HG03045 (cell line): ENCODE data around the gene AHCY.

Source experiments
- ATAC-seq: cut with Tn5 transposase; IDR thresholded peaks from one replicate; pipeline ENCODE4 v1.9.1; 2021; ENCODE audit warnings: mild to moderate bottlenecking, moderate library complexity; ENCODE audit not compliant: unreplicated experiment

Gene AHCY

DNA sequence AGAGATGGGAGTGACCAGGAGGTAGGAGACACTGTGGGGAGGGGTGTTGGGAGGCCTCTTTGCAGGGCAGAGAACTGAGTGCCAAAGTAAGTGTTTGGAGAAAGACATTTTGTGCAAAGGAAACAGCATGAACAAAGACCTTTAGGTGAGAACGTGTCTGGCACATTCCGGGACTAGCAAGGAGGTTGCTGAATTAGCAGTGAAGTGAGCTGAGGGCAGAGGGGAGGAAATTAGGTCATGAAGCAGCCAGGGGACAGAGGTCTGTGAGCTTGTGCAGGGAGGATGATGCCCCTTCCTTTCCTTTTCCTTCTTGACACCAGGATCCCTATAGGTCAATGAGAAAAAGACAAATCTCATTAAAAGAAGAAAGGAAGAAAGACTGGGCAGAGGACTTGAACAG, 21.4 kb upstream of the AHCY start:
- no peak for ATAC-seq

DNA sequence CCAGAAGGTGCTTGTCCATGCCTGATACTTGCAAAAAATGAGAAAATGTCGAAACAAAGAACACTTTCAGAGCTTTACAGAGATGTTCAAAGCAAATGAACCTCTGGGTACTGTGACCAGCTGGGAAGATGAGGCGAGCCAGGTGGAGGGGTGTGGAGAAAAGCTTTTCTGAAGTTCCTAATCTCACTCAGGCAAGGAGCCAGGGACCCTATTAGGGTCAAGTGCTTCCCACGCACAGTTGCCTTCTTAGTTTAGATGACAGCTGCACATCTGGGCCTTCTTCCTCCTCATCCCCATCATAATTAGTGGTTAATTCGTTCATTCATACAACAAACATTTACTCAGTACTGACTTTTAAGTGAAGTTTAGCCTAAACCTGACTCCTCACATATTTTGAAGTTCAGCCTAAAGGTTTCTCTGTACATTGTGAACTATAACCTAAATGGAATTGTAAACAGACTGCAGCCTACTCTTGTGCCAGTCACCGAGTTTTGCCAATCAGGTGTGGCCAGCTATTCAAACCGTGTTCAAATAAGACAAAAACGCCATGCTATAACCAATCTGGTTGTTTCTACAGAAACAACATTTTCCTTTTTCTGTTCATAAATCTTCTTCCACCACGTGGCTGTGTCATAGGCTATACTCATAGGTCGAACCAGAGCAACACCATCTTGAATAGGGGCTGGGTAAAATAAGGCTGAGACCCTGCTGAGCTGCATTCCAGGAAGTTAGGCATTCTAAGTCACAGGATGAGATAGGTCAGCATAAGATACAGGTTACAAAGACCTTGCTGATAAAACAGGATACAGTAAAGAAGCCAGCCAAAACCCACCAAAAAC, 19.3 kb upstream of the AHCY start:
- no peak for ATAC-seq

DNA sequence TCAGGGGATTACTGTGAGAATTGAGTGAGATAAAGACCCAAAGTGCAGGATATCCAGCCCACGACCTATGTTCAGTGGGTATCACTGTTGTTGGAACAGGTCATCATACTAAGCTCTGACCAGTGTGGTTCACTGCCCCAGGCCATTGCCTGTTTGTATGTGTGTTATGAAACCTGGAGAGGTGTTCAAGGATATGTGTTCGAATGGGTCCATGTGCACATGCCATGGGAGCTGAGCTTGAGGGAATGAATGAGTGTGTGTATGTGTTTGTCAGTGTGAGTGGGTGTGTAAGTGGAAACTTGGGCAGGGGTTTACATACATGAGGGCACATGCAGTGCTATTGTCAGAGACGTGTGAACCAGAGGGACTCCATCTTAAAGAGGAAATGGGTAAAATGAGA, 17.7 kb upstream of the AHCY start:
- no peak for ATAC-seq

DNA sequence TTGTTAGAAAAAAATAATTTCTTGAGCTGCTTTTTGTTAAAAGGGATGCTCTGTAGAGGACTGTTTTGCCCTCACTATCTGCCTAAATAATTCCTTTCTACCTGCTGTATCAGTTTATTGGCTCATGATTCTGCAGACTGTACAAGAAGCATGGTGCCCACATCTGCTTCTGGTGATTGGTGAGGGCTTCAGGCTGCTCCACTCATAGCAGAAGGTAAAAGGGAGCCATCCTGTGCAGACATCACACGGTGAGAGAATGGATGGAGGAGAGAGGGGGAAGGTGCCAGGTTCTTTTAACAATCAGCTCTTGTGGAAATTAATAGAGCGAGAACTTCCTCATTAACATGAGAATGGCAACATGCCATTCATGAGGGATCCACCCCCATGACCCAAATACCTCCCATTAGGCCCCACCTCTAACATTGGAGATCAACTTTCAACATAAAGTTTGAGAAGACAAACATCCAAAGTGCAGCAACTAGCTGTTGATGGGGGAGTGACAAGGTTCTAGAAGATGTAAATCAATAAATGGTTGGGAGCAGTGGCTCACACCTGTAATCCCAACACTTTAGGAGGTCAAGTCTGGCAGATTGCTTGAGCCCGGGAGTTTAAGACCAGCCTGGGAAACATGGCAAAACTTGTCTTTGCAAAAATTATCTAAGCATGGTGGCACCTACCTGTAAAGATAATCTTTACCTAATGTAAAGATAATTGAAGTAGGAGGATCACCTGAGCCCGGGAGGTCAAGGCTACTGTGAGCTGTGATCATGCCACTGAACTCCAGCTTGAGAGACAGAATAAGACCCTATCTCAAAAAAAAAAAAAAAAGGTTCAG, 15.7 kb upstream of the AHCY start:
- ATAC-seq = no peak

DNA sequence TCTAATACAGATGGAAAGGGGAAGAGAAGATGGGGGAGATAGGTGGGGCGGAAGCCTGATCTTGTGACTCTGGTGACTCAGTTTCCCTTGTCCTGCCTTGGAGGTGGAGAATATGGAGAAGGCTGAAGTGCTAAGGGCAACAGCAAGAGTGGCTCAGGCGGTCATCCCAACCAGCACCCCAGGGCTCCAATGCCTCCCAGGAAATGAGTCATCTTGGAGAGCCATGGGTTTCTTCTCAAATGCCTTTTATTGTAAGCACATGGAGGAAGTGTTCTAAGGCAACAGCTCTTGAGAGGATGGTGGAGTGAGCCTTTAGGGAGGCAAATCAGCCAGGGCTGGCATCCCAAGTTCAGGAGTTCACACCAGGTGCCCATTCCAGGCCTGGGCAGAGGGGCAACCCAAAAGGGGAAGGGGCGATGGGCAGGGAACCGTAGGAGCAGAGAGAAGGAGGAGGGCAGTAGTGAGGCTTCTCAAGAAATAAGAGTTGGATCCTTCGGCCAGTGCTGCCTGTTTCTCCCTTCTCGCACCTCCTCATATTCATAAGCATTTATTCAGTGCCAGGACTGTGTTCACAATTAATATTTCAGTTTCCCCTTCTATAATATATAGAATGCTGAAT, 13.2 kb upstream of the AHCY start:
- no peak for ATAC-seq

DNA sequence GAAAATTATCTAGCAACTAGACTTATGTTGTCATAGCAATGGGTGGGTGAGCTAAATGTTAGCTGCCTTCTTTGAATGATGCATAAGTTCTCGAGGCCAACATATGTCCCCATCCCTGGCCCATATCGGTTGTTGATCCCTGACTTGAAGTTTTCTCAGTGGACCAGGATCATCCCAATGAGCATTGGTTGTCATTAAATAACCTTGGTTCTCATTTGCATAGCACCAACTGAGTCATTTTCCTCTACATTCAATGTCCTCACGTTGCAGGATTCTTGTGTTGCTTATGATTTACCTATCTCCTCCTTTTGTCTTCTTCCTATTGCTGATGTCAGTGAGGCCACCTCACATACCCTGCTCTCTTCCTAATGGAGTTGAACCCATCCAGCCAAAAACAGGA, 12.1 kb upstream of the AHCY start:
- ATAC-seq = no peak

DNA sequence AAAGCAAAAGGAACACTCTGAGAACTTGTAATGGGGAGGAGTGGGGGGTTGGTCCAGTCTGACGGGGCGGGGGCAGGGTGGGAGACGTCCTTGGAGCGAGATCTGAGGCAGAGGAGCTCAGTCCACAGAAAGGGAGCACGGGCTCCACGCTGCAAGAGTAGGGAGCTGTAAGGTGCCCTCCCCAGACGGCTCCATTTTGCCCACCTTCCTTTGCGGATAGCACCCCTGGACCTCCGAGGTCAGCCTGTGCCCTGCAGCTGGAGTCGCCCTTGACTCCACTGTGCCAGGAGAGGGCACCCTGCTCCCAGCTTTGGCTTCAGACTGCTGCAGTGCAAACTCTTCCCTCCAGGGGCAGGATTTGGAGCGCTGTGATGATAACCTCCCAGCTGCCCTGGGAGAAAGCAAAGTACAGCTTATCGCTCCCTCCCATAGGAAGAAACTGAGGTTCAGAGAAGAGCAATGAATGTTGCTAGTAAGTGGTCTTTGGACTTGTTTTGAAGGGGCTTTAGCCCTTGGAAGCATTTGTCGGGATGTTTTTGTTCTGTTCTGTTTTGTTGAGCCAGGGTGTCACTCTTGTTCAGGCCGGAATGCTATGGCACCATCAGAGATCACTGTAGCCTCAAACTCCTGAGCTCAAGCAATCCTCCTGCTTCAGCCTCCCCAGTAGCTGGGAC, 9.5 kb upstream of the AHCY start:
- ATAC-seq = peak; percentile 84

DNA sequence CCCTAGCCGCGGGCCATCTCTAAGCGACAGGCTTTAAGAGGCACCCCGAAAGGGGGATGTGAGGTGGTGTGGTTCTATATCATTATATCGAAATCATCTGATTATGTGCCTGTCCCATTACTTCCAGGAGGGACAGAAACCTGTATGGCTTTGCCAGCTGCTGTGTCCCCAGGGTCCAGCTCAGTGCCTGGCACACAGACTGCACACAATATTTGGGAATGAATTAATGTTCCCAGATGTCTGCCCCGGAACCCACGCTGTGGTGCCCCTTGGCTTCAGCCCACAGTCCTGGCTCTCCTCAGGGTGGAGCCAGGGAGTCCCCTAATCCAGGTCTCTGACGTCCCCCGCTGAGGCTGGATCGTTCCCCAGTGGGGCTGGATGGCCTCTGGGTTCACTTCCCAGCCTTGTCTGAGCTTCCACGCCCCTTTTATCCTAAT, 8.9 kb upstream of the AHCY start:
- ATAC-seq = no peak

DNA sequence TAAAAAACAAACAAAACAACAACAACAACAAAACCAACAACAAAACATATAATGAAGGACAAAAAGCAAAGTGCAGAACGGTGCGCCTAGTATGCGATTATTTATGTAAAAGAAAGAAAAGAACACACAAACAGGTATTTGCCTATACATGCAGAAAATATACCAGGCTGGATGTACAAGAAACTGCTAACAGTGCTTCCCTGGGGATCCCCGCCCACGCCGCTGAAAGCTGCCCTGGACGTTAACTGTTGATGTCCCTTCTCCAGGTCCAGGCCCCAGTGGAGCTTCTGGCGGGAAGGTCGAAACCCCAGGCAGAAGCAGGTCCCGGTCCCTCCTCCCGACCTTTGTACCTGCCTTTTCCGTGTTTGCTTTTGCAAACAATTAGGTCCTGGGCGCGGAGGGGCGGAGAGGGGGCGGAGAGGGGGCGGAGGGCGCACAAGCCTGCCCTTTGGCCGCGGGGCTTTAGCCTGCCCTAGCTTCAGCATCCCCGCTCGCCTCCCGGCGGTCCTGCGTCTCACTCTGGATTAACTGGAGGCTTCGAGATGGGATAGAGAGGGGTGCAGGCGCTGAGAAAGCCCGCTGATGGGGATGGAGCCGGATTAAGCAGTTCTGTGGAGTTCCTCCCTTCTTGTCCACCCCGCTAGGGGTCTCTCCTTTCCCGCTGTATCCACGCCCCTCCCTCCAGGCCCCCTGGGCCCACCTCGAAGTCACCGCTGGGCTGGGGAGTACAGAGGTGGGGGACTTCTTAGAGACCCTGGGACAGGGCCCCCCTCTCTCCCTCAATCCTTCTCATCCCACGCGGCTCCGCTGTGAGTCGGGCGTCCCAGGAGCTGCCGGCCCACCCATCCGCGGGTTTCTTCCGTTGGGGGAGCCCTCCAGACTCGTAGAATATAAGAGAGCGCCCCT, 8.2 kb upstream of the AHCY start:
- ATAC-seq = no peak

DNA sequence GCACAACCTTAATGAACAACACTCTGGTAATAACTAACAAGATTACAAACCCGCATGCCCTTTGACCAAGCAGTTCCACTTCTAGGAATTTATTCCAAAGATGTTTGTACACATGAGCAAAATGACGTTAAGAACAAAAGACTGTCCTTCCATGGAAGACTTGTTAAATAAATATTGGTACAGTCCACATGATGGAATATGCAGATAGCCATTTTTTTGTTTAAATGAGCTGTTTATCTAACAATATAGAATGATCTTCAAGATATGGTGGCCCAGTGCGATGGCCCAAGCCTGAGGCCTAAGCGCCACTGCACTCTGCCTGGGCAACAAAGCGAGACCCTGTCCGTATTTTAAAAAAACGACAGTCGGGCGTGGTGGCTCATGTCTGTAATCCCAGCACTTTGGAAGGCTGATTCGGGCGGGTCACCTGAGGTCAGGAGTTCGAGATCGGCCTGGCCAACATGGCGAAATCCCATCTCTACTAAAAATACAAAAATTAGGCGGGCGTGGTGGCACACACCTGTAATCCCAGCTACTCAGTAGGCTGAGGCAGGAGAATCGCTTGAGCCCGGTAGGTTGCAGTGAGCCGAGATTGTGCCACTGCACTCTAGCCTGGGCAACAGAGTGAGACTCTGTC, 7.4 kb upstream of the AHCY start:
- no peak for ATAC-seq

DNA sequence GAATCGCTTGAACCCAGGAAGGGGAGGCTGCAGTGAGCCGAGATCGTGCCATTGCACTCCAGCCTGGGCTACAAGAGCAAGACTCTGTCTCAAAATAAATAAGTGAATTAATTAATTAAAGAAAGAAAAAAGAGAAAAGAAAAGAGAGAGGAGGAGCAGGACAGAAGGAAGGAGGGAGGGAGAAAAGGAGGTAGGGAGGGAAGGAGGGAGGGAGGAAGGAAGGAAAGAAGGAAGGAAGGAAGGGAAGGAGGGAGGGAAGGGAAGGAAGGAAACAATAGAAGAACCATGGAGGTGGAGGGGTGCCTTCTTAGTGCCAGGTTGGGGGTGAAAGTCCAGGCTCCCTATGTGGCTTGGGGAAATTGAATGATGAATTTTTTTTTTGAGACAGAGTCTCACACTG, 6.5 kb upstream of the AHCY start:
- ATAC-seq = no peak

DNA sequence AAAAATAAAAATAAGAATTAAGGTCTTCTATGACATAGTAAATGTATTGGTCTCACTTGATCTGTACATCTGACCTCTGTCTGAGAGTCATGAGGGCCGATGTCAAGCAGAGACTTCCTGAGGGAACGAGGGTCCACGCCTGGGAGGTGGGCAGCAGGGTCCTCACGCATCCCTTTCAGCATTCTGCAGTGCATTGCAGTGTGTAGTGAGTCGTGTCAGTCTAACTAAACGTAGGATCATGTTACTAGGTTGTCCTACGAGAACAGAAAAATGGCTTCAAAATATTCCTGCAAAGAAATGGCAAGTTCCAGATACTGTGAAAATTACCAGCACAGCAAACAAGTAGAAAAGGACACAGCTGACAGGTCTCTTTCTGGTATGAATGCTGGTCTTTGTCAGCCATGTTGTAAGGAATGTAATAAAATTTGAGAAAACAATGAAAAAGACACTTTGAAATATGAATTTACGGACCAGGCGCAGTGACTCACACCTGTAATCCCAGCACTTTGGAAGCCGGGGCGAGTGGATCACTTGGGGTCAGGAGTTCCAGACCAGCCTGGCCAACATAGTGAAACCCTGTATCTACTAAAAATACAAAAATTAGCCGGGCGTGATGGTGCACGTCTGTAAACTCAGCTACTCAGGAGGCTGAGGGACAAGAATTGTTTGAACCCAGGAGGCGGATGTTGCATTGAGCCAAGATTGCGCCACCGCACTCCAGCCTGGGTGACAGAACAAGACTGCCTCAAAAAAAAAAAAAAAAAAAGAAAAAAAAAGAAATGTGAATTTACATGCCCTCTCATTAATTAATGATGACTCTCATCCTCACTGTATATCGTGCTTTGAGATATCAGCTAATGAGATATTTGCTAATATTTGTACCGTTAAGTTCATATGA, 2.4 kb upstream of the AHCY start:
- no peak for ATAC-seq

DNA sequence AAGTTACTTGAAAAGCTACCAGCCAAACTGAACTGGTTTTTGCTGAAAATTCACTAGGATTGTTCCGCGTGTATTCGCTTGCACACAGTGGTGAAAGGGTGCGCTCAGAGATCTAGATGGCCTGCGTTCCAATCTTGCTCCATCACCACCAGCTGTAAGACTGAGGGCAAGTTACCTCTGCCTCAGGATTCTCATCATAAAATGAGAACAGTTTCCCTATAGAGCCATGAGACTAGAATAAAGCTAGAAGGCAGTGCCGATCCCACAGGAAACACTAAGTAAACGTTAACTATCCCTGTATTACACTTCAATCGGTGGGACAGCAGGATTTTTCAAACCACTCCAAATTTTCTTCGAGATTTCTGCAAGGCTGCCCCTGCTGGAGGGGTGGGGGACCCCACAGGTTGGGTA, 838 bp downstream of the AHCY start:
- ATAC-seq = no peak

DNA sequence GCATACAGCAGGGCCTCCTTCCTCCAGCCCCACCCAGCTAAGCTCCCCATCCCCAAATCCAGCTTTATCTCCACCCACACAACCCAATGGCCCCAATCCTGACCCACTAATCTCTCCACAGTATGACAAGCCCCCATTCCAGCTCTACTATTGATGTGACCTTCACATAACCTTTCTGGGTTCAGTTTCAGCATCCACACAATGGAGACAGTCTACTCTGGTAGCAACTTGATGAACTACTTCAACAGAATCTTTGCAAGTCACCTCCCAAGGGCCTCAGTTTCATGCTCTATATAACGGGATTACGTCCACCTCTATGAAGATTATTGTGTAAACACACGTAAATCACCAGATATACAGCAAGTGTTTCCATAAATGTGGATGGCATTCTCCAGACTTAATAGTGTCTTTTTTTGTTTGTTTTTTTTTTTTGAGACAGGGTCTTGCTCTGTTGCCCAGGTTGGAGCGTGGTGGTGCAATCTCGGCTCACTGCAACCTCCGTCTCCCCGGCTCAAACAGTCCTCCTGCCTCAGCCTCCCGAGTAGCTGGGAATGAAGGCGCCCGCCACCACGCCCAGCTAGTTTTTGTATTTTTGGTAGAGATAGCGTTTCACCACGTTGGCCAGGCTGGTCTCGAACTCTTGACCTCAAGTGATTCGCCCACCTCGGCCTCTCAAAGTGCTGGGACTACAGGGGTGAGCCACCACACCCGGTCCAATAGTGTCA, 1.4 kb downstream of the AHCY start:
- no peak for ATAC-seq

DNA sequence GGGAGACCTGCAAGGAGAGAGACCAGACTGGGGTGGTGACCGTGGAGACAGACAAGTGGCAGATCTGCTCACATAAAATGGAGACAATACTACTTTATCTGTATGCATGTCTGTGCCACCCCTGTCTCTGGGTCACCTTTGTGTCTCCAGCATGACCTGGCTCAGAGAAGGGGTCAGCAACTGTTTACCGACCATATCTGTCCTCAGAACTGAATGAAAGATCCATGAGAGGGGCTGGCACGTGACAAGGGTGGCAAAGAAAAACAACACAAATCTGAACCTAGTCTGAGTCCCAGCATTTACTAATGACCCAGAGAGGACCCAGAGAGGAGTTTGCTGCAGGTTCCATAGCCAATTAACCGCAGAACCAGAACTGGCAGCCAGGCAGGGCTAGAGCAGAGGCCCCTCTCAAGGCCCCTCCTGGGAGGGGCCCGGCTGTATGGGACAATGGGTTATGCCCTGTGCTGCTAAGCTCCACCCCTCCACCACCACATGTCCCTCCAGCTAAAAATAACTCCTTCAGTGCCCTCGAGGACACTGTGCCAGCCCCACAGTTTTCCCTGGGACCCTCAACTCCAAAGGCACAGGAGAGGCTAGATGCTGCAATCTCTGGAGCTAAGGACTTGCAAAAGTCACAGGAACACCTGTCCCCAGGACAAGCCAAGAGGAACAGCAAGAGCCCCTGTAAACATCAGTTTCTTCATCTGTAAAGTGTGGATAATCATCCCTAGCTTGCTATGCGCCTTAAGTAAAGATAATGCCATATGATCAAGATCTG, 2.2 kb downstream of the AHCY start:
- no peak for ATAC-seq

DNA sequence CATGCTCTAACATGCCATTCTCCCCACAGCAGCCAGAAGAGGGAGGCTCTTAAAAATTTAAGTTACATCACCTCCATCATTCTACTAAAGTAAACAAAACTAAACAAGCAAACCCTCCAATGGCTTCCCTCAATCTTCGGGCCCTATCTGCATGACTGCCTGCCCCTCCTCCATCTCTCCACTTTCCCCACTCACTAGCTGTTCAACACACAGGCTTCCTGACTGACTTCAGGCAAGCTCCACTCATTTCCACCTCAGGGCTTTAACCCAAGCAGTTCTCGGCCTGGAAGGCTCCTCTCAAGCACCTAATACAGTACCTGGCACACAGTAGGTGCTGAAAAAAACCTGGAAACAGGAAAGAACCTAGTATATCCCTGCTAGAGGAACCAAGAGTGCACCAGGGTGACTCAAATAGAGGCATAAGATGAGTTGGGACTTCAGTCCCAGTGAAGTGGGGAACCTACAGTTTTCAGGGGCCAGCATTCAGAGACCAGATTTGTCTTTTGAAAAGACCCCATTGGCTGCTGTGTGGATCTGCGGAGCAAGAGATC, 2.8 kb downstream of the AHCY start:
- no peak for ATAC-seq
